ENCODE data around the gene CABP7.

DNA sequence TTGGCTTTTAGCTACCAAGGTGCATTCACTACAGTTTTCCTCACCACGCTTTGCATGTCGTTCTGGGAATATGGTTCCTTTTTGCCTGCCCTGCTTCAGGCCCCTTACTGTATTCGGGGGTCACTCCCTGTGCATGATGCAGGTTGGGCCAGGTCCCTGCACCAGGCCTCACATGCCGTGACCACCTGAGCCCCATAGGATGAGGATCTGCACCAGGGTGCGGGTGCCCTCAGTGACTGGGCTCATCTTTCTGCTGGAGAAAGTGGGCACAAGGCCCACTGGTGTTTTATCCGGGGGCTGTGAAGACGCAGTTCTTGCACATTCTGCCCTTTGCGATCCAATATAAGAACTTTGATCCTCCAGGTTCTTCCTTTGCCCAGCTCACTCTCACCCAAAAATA is 45.7 kb upstream of the CABP7 start:
- TF ChIP-seq POLR2A (IDR thresholded peaks at IDR 0.05; ENCODE audit: borderline replicate concordance, extremely low read depth, insufficient read depth, insufficient read length) (no peak), CTCF (IDR thresholded peaks at IDR 0.05 in 2 of 3, conservative IDR thresholded peaks at IDR 0.05 in 1 of 3; ENCODE audit: borderline replicate concordance in 1 of 3, insufficient read depth in 1 of 3, low read depth in 2 of 3, low read length in 2 of 3) (no peak), ZNF274 (IDR thresholded peaks at IDR 0.05; ENCODE audit: low read depth, low read length) (no peak), YY1 (IDR thresholded peaks at IDR 0.05; ENCODE audit: extremely low read depth, insufficient replicate concordance, low read depth, low read length) (no peak), POLR2AphosphoS5 (IDR thresholded peaks at IDR 0.05; ENCODE audit: low read depth, low read length) (no peak), SP1 (IDR thresholded peaks at IDR 0.05; ENCODE audit: low read depth) (no peak), EZH2phosphoT487 (IDR thresholded peaks at IDR 0.05; ENCODE audit: borderline replicate concordance) (no peak), TCF7L2 (IDR thresholded peaks at IDR 0.05; ENCODE audit: borderline replicate concordance, extremely low read depth, insufficient read depth, insufficient read length) (no peak), EZH2 (IDR thresholded peaks at IDR 0.05) (no peak), ZFX (IDR thresholded peaks at IDR 0.05) (no peak)
- TF ChIP-seq, protein P1, sequence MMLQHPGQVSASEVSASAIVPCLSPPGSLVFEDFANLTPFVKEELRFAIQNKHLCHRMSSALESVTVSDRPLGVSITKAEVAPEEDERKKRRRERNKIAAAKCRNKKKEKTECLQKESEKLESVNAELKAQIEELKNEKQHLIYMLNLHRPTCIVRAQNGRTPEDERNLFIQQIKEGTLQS (IDR thresholded peaks at IDR 0.05), result no peak
